GM20000 (cell line): ENCODE results near the gene ASTN2.

Source experiments
- DNase-seq: peaks from one replicate; pipeline ENCODE4 v3.0.0; 2012; ENCODE audit warnings: low spot score
- TF ChIP-seq, protein P1 (sequence below): IDR thresholded peaks from 2 replicates; pipeline ENCODE4 v1.5.1; 2012; ENCODE audit warnings: mild to moderate bottlenecking, control low read depth; ENCODE audit errors: extremely low read depth, missing control alignments

ASTN2 gene

DNA sequence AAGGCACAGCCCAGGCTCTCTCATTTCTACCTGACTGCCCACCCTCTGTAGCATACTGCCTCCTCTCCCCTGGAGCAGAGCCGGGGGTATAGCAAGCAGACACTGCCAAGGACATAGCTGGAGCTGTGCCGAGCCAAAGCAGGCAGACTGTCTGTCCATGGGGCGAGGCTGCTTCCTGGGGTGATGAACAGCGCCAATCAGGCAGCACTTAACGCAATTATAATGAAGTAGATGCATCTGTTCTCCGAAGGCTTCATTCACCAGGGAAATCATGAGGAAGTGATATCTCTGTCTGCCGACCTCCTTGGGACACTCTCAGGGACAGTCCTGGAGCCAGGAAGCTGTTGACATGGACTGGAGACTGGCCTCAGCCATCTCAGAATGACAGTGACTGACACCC is 230.7 kb downstream of the ASTN2 start:
- no peak for DNase-seq
- TF ChIP-seq, protein P1, sequence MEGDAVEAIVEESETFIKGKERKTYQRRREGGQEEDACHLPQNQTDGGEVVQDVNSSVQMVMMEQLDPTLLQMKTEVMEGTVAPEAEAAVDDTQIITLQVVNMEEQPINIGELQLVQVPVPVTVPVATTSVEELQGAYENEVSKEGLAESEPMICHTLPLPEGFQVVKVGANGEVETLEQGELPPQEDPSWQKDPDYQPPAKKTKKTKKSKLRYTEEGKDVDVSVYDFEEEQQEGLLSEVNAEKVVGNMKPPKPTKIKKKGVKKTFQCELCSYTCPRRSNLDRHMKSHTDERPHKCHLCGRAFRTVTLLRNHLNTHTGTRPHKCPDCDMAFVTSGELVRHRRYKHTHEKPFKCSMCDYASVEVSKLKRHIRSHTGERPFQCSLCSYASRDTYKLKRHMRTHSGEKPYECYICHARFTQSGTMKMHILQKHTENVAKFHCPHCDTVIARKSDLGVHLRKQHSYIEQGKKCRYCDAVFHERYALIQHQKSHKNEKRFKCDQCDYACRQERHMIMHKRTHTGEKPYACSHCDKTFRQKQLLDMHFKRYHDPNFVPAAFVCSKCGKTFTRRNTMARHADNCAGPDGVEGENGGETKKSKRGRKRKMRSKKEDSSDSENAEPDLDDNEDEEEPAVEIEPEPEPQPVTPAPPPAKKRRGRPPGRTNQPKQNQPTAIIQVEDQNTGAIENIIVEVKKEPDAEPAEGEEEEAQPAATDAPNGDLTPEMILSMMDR = no peak

DNA sequence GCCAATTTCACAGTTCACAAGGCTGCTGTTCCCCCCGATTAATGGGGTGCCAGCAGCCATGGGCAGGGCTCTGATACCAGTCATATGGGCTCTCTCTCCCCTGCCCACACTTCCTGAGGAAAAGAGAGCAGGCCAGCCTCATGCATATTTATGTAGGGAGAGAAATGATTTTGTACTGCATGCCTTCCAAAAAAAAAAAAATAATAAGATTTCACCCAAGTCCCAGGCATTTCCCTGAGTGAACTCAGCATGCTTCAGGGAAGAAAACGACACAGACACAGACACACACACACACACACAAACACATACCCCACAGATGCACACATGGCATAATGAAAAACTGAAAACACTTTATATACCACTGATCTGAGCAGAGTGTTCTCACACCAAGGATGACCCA is 232.8 kb downstream of the ASTN2 start:
- DNase-seq = no peak

DNA sequence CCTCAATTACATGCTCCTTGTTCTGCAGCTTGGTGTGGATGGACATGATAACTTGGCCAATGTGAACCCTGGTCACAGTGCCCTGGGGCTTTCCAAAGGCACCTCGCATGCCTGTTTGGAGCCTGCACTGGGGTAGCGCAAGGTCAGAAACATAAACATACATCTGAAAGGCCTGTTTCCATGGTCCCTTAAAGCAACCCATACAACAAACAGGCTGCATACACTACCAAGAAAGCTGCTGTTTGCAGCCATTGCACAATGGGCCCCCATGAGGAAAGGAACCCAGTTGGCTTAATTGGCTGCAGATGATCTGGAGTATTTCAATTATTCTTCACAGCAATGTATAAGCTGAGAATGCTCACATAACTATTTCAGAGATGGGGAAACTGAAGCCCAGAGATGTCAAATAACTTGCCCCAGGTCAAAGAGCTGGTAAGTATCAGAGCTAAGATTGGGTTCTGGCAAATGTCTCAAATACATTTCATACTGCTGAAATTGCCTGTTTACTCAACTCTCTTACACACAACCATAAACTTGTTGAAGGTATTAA is 233.9 kb downstream of the ASTN2 start:
- TF ChIP-seq, protein P1 = no peak
- DNase-seq = no peak

More for the DNA sequence above, 232.8 kb downstream of the ASTN2 start:
- TF ChIP-seq, protein P1 = no peak

DNA sequence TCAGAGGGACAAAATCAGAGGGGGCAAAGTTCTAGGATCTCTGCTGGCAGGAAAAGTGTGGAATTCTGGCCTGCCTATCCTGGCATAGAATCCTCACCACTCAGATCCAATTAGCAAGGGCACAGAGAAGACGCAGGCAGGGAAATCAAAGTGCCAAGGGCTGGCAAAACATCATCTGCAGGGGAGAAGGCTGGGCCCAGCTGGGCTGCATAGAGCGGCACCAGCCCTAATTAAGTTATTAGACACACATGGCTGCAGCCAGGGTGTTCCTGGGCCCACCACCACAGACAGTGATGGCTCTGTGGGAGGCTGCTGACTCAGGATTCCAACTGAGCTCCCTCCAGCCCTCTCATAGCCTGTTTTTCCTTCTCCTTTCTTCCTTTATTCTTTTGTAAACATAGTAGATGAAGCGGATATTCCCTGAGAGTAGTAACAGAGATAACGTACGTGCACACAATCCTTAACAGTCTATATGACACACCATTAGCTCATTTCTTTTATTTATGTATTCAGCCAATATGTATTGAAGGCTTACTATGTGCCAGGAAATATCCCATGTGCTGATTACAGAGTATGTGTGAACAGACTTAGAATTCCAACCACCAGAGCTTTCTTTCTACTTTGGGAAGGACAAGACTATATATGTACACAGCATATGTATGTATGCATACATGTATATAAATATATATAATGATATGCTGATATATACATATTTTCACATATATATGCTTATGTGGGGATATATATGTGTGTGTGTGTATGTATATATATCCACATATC is 236.1 kb downstream of the ASTN2 start:
- TF ChIP-seq, protein P1 = no peak
- no peak for DNase-seq

DNA sequence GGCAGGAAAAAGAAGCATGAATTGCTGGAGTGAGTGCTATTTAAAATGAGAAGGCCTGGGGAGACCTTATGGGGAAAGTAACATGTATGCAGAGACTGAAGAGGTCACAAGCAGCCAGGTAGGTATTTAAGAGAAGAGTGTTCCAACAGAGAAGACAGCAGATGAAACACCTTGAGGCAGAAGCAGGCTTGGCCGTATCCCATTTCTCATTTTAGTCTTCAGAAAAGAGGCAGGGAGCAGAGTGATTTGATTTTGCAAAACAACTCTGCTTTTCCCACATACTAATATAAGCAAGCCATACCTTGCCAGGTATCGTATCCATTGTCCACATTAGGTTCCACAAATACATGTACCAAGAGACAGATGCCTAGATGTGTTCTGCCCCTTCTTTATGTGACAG is 244.3 kb downstream of the ASTN2 start:
- TF ChIP-seq, protein P1 = no peak

DNA sequence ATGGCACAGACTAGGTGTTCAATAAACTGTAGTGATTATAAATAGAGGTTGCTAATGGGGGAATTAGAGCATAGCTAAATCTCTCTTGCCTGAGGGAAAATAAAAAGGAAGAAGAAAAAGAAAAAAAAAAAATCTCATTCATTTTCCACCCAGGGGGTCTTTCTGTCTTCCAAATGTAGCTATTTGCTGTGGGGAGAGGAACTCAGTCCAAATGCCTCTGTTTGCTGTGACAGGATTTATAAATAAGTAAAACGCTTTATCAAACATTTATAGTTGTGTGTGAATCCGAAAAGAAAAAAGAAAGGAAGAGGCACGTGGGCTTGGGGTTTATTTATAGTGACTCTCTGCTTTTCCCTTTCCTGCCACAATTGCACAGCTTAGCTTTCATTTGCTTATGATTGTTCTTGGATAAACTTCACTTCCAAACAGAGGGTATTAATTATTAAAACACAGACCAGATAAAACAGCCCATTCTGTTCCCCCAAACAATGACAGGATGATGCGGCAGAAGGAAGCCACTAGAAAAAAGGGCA is 245.7 kb downstream of the ASTN2 start:
- TF ChIP-seq, protein P1 = no peak
- DNase-seq = no peak

More for the DNA sequence above, 244.3 kb downstream of the ASTN2 start:
- no peak for DNase-seq

DNA sequence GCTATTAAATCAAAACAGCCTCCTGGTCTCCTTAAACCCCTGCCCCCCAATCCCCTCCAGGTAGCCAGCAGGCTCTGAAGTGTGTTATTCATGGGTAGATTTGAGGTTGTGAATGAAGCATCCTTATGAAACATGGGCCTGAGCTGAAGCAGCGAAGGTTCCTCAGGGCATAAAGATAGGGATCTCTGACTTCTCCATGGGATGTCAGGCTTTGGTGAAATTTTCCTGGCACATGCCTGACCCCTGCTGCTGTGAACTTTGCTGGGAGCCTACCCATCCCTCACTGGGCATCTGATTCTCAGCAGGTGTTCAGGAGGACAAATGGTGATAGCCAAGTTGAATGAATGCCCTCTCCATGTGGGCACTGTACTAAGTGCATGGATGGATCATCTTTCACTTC is 250.3 kb downstream of the ASTN2 start:
- no peak for DNase-seq
- TF ChIP-seq, protein P1 = no peak
